ENCODE results near the gene ANKLE2. TPM values are rescaled to one million over a fixed set of nuclear protein-coding genes. Genes with fewer than 3 reads are reported as not detected.

The ANKLE2 gene
- total RNA-seq, 1 experiment from 2014 or later = 80.3 TPM

GRCh38 chr12:132772606-132773005 lies 11.0 kb upstream of the ANKLE2 start:
- no peak overlapping the region for H3K4ac ChIP-seq (ENCODE audit: low read depth, low read length)
- H3K4me1 ChIP-seq (ENCODE audit: insufficient read depth, low read length) = no peaks in the 10 kb centered on the region
- H3K79me1 ChIP-seq (ENCODE audit: insufficient read depth, low read depth, low read length, poor library complexity, severe bottlenecking) = no peaks in the 10 kb centered on the region
- no peak overlapping the region for H3K23ac ChIP-seq (ENCODE audit: insufficient read length, low read depth, low read length)
- DNase-seq = no peak
- no peak overlapping the region for H4K8ac ChIP-seq (replicated peaks; ENCODE audit: insufficient read length, low read depth, low read length)
- H4K5ac ChIP-seq (ENCODE audit: insufficient read length, low read depth, low read length) = no peak overlapping the region
- no peak overlapping the region for H3K18ac ChIP-seq (ENCODE audit: insufficient read length, low read depth, low read length)
- Mint-ChIP-seq H3K27me3 (ENCODE audit: low read depth) (no peaks in the 10 kb centered on the region; the same call in 1 of the 2 replicates), H3K9me3 (no peaks in the 10 kb centered on the region), H3K4me1 (peaks cover 3 to 9% of the 10 kb centered on the region in 2 experiments), H3K27ac (no peak overlapping the region), H3K4me3 (no peak overlapping the region), H3K36me3 (ENCODE audit: insufficient read depth in 1 of 3, low read depth in 3 of 3) (peaks cover 14 to 62% (median 44%) of the 10 kb centered on the region in 3 experiments)
- H3K14ac ChIP-seq (ENCODE audit: insufficient read depth, low read length) = no peak overlapping the region
- no peak overlapping the region for H3K9ac ChIP-seq (ENCODE audit: extremely low read depth, insufficient read length, low read length)
- H2AK5ac ChIP-seq (ENCODE audit: insufficient read length, low read length) = no peak overlapping the region
- H3K23me2 ChIP-seq (ENCODE audit: insufficient read length, low read depth, low read length, poor library complexity, severe bottlenecking) = no peaks in the 10 kb centered on the region
- H2BK20ac ChIP-seq (ENCODE audit: low read depth, low read length, poor library complexity, severe bottlenecking) = no peak overlapping the region
- no peak overlapping the region for H3K4me2 ChIP-seq (ENCODE audit: insufficient read depth, insufficient read length, low read length)
- H2BK12ac ChIP-seq (ENCODE audit: insufficient read length, low read depth, low read length) = no peak overlapping the region
- no peak overlapping the region for H3K56ac ChIP-seq (ENCODE audit: insufficient read length, low read depth, low read length)
- H3K27ac ChIP-seq (ENCODE audit: insufficient read length, low read depth, low read length) = no peak overlapping the region
- H2BK15ac ChIP-seq (ENCODE audit: low read depth, low read length) = no peak overlapping the region
- no peak overlapping the region for H2BK120ac ChIP-seq (ENCODE audit: low read depth, low read length, poor library complexity, severe bottlenecking)
- H4K91ac ChIP-seq (ENCODE audit: insufficient read length, low read depth, low read length) = no peak overlapping the region
- no CpG with 5 or more reads among the region's 14 CpGs for WGBS (ENCODE audit: extremely low coverage, insufficient read length, low lambda C conversion rate)
- H2BK5ac ChIP-seq (ENCODE audit: insufficient read length, low read length) = no peak overlapping the region
- H3T11ph ChIP-seq (ENCODE audit: low read length) = no peak overlapping the region
- TF ChIP-seq CTCF (conservative IDR thresholded peaks at IDR 0.05) = no peak
- H2AFZ ChIP-seq (ENCODE audit: low read length) = no peak overlapping the region
- H3K27me3 ChIP-seq (ENCODE audit: insufficient read depth, low read length) = no peaks in the 10 kb centered on the region
- no peaks in the 10 kb centered on the region for H3K79me2 ChIP-seq (ENCODE audit: insufficient read depth, low read length)
- no peaks in the 10 kb centered on the region for H4K20me1 ChIP-seq (ENCODE audit: control insufficient read depth, insufficient read depth, insufficient read length)
- no peaks in the 10 kb centered on the region for H3K9me3 ChIP-seq (ENCODE audit: control insufficient read depth, low read depth, low read length)
